Measurements from ENCODE around the gene RALGAPA1.

RALGAPA1 gene

GRCh38 chr14:35533357-35534207 lies 275.5 kb downstream of the RALGAPA1 start, which contains the start of gene INSM2:
INSM2 (plus strand) TSS chr14:35534164; CDS start chr14:35534253, 89 bp downstream.
- DNase-seq: peak; percentile 50

GRCh38 chr14:35532783-35533356 lies 276.2 kb downstream of the RALGAPA1 start:
- no peak for DNase-seq

- no peak for DNase-seq
Observed at GRCh38 chr14:35531960-35532747, 276.9 kb downstream of the RALGAPA1 start.

- DNase-seq: no peak
Observed at GRCh38 chr14:35526962-35527361, 282.1 kb downstream of the RALGAPA1 start.

GRCh38 chr14:35525695-35526094 lies 283.4 kb downstream of the RALGAPA1 start:
- DNase-seq: no peak

- no peak for DNase-seq
Observed at GRCh38 chr14:35519986-35520385, 289.1 kb downstream of the RALGAPA1 start.

- DNase-seq: no peak
Observed at GRCh38 chr14:35515916-35516315, 293.2 kb downstream of the RALGAPA1 start.

GRCh38 chr14:35512765-35513164 lies 296.3 kb downstream of the RALGAPA1 start:
- no peak for DNase-seq

- DNase-seq: no peak
Observed at GRCh38 chr14:35509846-35510245, 299.2 kb downstream of the RALGAPA1 start.

- DNase-seq: no peak
Observed at GRCh38 chr14:35506927-35507326, 302.2 kb downstream of the RALGAPA1 start.

- no peak for DNase-seq
Observed at GRCh38 chr14:35506461-35506860, 302.6 kb downstream of the RALGAPA1 start.

- no peak for DNase-seq
Observed at GRCh38 chr14:35504260-35504659, 304.8 kb downstream of the RALGAPA1 start.

- DNase-seq: no peak
Observed at GRCh38 chr14:35503646-35504045, 305.4 kb downstream of the RALGAPA1 start.

- no peak for DNase-seq
Observed at GRCh38 chr14:35499180-35499579, 309.9 kb downstream of the RALGAPA1 start.

- no peak for DNase-seq
Observed at GRCh38 chr14:35495278-35495677, 313.8 kb downstream of the RALGAPA1 start.

- DNase-seq: no peak
Observed at GRCh38 chr14:35492569-35493014, 316.5 kb downstream of the RALGAPA1 start.
